ENCODE measurements around the gene TBATA. TPM values are rescaled to one million over a fixed set of nuclear protein-coding genes. Genes with fewer than 3 reads are reported as not detected.
A peak's percentile ranks its signal among the peaks of the same experiment; 100 is the strongest.

The TBATA gene
- total RNA-seq, 4 donors from 2014 or later: not detected

- H3K4me1 ChIP-seq: peaks cover 0 to 13% (median 0%) of the 10 kb centered on the region in 4 donors
- H3K36me3 ChIP-seq: no peaks in the 10 kb centered on the region
- TF ChIP-seq POLR2A (IDR thresholded peaks at IDR 0.05) (no peak), CTCF (IDR thresholded peaks at IDR 0.05) (no peak), EP300 (IDR thresholded peaks at IDR 0.05) (no peak)
- WGBS, 2 donors: 89 to 91% methylated on average over 9 of the region's 9 CpGs
- H3K27ac ChIP-seq: no peak overlapping the region
- no peak overlapping the region for H3K4me3 ChIP-seq
- no peaks in the 10 kb centered on the region for H3K27me3 ChIP-seq
- DNase-seq (ENCODE audit: low spot score in 2 of 2): no peak
- no peaks in the 10 kb centered on the region for H3K9me3 ChIP-seq
Measured at GRCh38 chr10:70780370-70780760, 4.8 kb downstream of the TBATA start.

GRCh38 chr10:70779511-70780369 is 5.4 kb downstream of the TBATA start:
- 73 to 77% methylated on average over 16 of the region's 16 CpGs for WGBS, 2 donors
- Histone ChIP-seq H3K4me1 (peaks cover 0 to 13% (median 0%) of the 10 kb centered on the region in 4 donors), H3K36me3 (no peaks in the 10 kb centered on the region), H3K9me3 (no peaks in the 10 kb centered on the region), H3K27ac (no peak overlapping the region), H3K4me3 (no peak overlapping the region), H3K27me3 (no peaks in the 10 kb centered on the region)
- TF ChIP-seq CTCF (IDR thresholded peaks at IDR 0.05) (no peak), POLR2A (IDR thresholded peaks at IDR 0.05) (no peak), EP300 (IDR thresholded peaks at IDR 0.05) (no peak)
- DNase-seq (ENCODE audit: low spot score in 2 of 2): peak in 1 of 2 donors; percentile 40

- WGBS, 2 donors: 43 to 44% methylated on average over 2 of the region's 2 CpGs
Measured at GRCh38 chr10:70779088-70779487, 6.1 kb downstream of the TBATA start.

GRCh38 chr10:70778267-70778924 is 6.8 kb downstream of the TBATA start:
- DNase-seq (ENCODE audit: low spot score in 2 of 2): no peak
- 73 to 76% methylated on average over 8 to 9 of the region's 9 CpGs for WGBS, 2 donors
- no peaks in the 10 kb centered on the region for H3K36me3 ChIP-seq
- no peaks in the 10 kb centered on the region for H3K9me3 ChIP-seq
- no peak for TF ChIP-seq EP300 (IDR thresholded peaks at IDR 0.05)
- TF ChIP-seq CTCF (IDR thresholded peaks at IDR 0.05): no peak
- no peak for TF ChIP-seq POLR2A (IDR thresholded peaks at IDR 0.05)
- no peak overlapping the region for H3K4me3 ChIP-seq
- no peaks in the 10 kb centered on the region for H3K27me3 ChIP-seq
- H3K27ac ChIP-seq: no peak overlapping the region
- H3K4me1 ChIP-seq: peaks cover 0 to 13% (median 0%) of the 10 kb centered on the region in 4 donors

More at GRCh38 chr10:70779088-70779487, 6.1 kb downstream of the TBATA start:
- no peak for DNase-seq (ENCODE audit: low spot score in 2 of 2)
- Histone ChIP-seq H3K27ac (no peak overlapping the region), H3K9me3 (no peaks in the 10 kb centered on the region), H3K27me3 (no peaks in the 10 kb centered on the region), H3K4me3 (no peak overlapping the region), H3K36me3 (no peaks in the 10 kb centered on the region), H3K4me1 (peaks cover 0 to 13% (median 0%) of the 10 kb centered on the region in 4 donors)
- TF ChIP-seq EP300 (IDR thresholded peaks at IDR 0.05) (no peak), POLR2A (IDR thresholded peaks at IDR 0.05) (no peak), CTCF (IDR thresholded peaks at IDR 0.05) (no peak)
